GM23338 (cell line): ENCODE measurements around the gene UNC5A. TPM values are rescaled to one million over a fixed set of nuclear protein-coding genes. Genes with fewer than 3 reads are reported as not detected.

Experiments
- ATAC-seq: fragments of 200-7000 bp; cut with Tn5 transposase; 3 replicates; pipeline ENCODE4 v1.9.1; 2020
- DNase-seq: peaks from one replicate; pipeline ENCODE4 v3.0.0-alpha.2; 2015; ENCODE audit warnings: low spot score
- H2AFZ ChIP-seq: fragments of 200-600 bp; sonication (generic); 2 replicates; pipeline ENCODE4 v1.8.0; 2016; ENCODE audit warnings: antibody characterized with exemption, mild to moderate bottlenecking, moderate library complexity
- H3F3A ChIP-seq: fragments of 200-600 bp; sonication (generic); replicated peaks from 2 replicates; pipeline ENCODE4 v1.8.0; 2017; ENCODE audit warnings: antibody characterized with exemption, mixed run types, low read depth
- H3K27ac ChIP-seq: fragments of 200-600 bp; sonication (generic); 2 replicates; pipeline ENCODE4 v1.6.1; 2016; ENCODE audit warnings: low read depth
- H3K27me3 ChIP-seq: fragments of 200-600 bp; sonication (generic); 2 replicates; pipeline ENCODE4 v1.8.0; 2016; ENCODE audit warnings: mild to moderate bottlenecking, mixed run types, moderate library complexity; ENCODE audit not compliant: insufficient read depth
- H3K36me3 ChIP-seq: fragments of 200-600 bp; sonication (generic); 2 replicates; pipeline ENCODE4 v1.8.0; 2016; ENCODE audit warnings: mild to moderate bottlenecking; ENCODE audit not compliant: insufficient read depth
- H3K4me1 ChIP-seq: fragments of 200-600 bp; sonication (generic); 2 replicates; pipeline ENCODE4 v1.8.0; 2016; ENCODE audit warnings: mild to moderate bottlenecking, moderate library complexity; ENCODE audit not compliant: insufficient read depth
- H3K4me2 ChIP-seq: fragments of 200-600 bp; sonication (generic); 2 replicates; pipeline ENCODE4 v1.7.1; 2017; ENCODE audit warnings: mixed run types
- H3K4me3 ChIP-seq: fragments of 200-600 bp; sonication (generic); 2 replicates; pipeline ENCODE4 v1.6.1; 2016; ENCODE audit warnings: mixed run types
- H3K79me2 ChIP-seq: fragments of 200-600 bp; sonication (generic); replicated peaks from 2 replicates; pipeline ENCODE4 v1.8.0; 2017; ENCODE audit warnings: mild to moderate bottlenecking; ENCODE audit not compliant: insufficient read depth
- H3K9me2 ChIP-seq: fragments of 200-600 bp; sonication (generic); 2 replicates; pipeline ENCODE4 v1.8.0; 2017; ENCODE audit not compliant: insufficient read depth
- H4K20me1 ChIP-seq: fragments of 200-600 bp; sonication (generic); replicated peaks from 2 replicates; pipeline ENCODE4 v1.8.0; 2017; ENCODE audit warnings: mild to moderate bottlenecking; ENCODE audit not compliant: insufficient read depth
- H3K27ac Mint-ChIP-seq: 2 replicates; pipeline ENCODE4 v1.8.0; 2020; ENCODE audit warnings: inconsistent platforms, mild to moderate bottlenecking, moderate library complexity, mixed read lengths
- H3K27me3 Mint-ChIP-seq: 3 replicates; pipeline ENCODE4 v1.8.0; 2022; ENCODE audit warnings: low read depth, mild to moderate bottlenecking, moderate library complexity, mixed read lengths, inconsistent platforms; ENCODE audit not compliant: insufficient read depth, poor library complexity
- H3K36me3 Mint-ChIP-seq: 3 replicates; pipeline ENCODE4 v1.8.0; 2021; ENCODE audit warnings: low read depth, mild to moderate bottlenecking, inconsistent platforms, moderate library complexity, mixed read lengths
- H3K4me1 Mint-ChIP-seq: 3 replicates; pipeline ENCODE4 v1.8.0; 2020; ENCODE audit warnings: mild to moderate bottlenecking, inconsistent platforms, mixed read lengths
- H3K4me3 Mint-ChIP-seq: 3 replicates; pipeline ENCODE4 v1.8.0; 2021; ENCODE audit warnings: moderate library complexity, mild to moderate bottlenecking, inconsistent platforms, mixed read lengths
- H3K9me3 Mint-ChIP-seq: 3 replicates; pipeline ENCODE4 v1.8.0; 2020; ENCODE audit warnings: moderate library complexity, mild to moderate bottlenecking, inconsistent platforms, mixed read lengths
- CREB1 ChIP-seq: fragments of 250-450 bp; sonication (Bioruptor Pico); IDR thresholded peaks from 2 replicates; pipeline ENCODE4 v1.5.0; 2020; ENCODE audit warnings: low read depth, mild to moderate bottlenecking, moderate library complexity
- EZH2 ChIP-seq: fragments of 200-600 bp; sonication (generic); IDR thresholded peaks from one replicate; pipeline ENCODE4 v1.8.0; 2017; ENCODE audit warnings: antibody characterized with exemption, mild to moderate bottlenecking, low read depth; ENCODE audit not compliant: unreplicated experiment
- EZH2phosphoT487 ChIP-seq: fragments of 200-600 bp; sonication (generic); IDR thresholded peaks from one replicate; pipeline ENCODE4 v1.8.1; 2018; ENCODE audit warnings: antibody characterized with exemption; ENCODE audit not compliant: unreplicated experiment
- JUNB ChIP-seq: IDR thresholded peaks from one replicate; pipeline ENCODE4 v1.6.1; 2016; ENCODE audit warnings: antibody characterized with exemption; ENCODE audit not compliant: unreplicated experiment
- NANOG ChIP-seq: IDR thresholded peaks from 2 replicates; pipeline ENCODE4 v1.6.1; 2016; ENCODE audit warnings: antibody characterized with exemption, borderline replicate concordance
- POLR2AphosphoS5 ChIP-seq: IDR thresholded peaks from 2 replicates; pipeline ENCODE4 v1.6.1; 2016; ENCODE audit warnings: antibody characterized with exemption, low read depth
- STAT1 ChIP-seq: IDR thresholded peaks from one replicate; pipeline ENCODE4 v1.6.1; 2016; ENCODE audit warnings: antibody characterized with exemption; ENCODE audit not compliant: unreplicated experiment
- ZNF114 ChIP-seq: fragments of 250-450 bp; sonication (Bioruptor Pico); IDR thresholded peaks from 2 replicates; pipeline ENCODE4 v1.5.0; 2020; ENCODE audit warnings: mild to moderate bottlenecking, moderate library complexity
- ZNF331 ChIP-seq: fragments of 250-450 bp; sonication (Bioruptor Pico); IDR thresholded peaks from 2 replicates; pipeline ENCODE4 v1.5.0; 2020; ENCODE audit warnings: low read depth, mild to moderate bottlenecking, moderate library complexity
- polyA plus RNA-seq: library from polyadenylated mRNA; unstranded; fragments of >200 nt; fragmentation: Nextera tagmentation; extraction: Ambion mirVana; gene quantifications from 2 replicates; pipeline ENCODE4 v1.2.1, GENCODE V29; 2016
- total RNA-seq: library from RNA; depleted of rRNA; stranded (reverse); fragments of >200 nt; shearing (Covaris generic); gene quantifications from 2 replicates; pipeline ENCODE4 v1.2.3, GENCODE V29; 2014
- TF ChIP-seq, protein P1 (sequence below): IDR thresholded peaks from 2 replicates; pipeline ENCODE4 v1.6.1; 2016; ENCODE audit warnings: antibody characterized with exemption
- TF ChIP-seq, protein P2 (sequence below), 2 experiments: fragments of 200-600 bp in 1 of 2; sonication (generic) in 1 of 2; conservative IDR thresholded peaks; 2 replicates each; pipeline versions ENCODE4 v1.5.1 to v1.6.1; 2016 to 2017; ENCODE audit warnings: antibody characterized with exemption in 2 of 2, low read depth in 2 of 2, mild to moderate bottlenecking in 2 of 2, moderate library complexity in 1 of 2
- TF ChIP-seq, protein P3 (sequence below): fragments of 250-450 bp; sonication (Bioruptor Pico); IDR thresholded peaks from 2 replicates; pipeline ENCODE4 v1.5.0; 2020; ENCODE audit warnings: mild to moderate bottlenecking, moderate library complexity

Gene UNC5A
- total and polyA plus RNA-seq, 2 experiments from 2014 or later: 0.92 to 3.9 TPM

DNA sequence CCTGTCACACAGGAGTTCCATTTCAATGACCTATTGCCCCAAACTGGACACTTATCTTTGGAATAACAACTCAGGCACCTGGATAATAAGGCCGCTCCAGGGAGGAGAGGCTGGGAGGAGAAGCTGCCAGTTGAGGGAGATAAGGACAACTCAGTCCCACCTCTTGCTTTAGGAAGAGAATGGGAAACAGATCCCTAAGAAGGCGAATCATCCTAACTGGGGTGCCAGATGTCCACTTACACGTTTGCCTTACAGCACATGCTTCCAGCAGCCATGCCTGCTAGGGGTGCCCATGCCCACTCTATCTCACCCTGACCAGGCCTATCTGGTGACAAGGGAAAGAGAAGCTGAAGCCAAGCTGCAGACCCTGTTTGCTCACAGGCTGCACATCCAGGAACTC, 82.3 kb downstream of the UNC5A start:
- H3K4me2 ChIP-seq: no peak overlapping the region
- H3K36me3 ChIP-seq: no peaks in the 10 kb centered on the region
- H3K4me3 ChIP-seq: no peak overlapping the region
- ATAC-seq: no peak
- Mint-ChIP-seq H3K27ac (no peak overlapping the region), H3K4me3 (no peak overlapping the region), H3K27me3 (peaks cover 7% of the 10 kb centered on the region), H3K9me3 (no peaks in the 10 kb centered on the region), H3K4me1 (peaks cover 4% of the 10 kb centered on the region; the same call in 2 of the 3 replicates), H3K36me3 (no peaks in the 10 kb centered on the region)
- no peaks in the 10 kb centered on the region for H4K20me1 ChIP-seq
- H3K79me2 ChIP-seq: no peaks in the 10 kb centered on the region
- H3K4me1 ChIP-seq: no peaks in the 10 kb centered on the region
- H2AFZ ChIP-seq: no peak overlapping the region
- no peaks in the 10 kb centered on the region for H3F3A ChIP-seq
- H3K27me3 ChIP-seq: no peaks in the 10 kb centered on the region
- TF ChIP-seq STAT1 (no peak), POLR2AphosphoS5 (no peak), ZNF114 (no peak), NANOG (no peak), EZH2phosphoT487 (no peak), EZH2 (no peak), CREB1 (CRISPR knock-in tag) (no peak), ZNF331 (CRISPR knock-in tag) (no peak)
- TF ChIP-seq, protein P1, sequence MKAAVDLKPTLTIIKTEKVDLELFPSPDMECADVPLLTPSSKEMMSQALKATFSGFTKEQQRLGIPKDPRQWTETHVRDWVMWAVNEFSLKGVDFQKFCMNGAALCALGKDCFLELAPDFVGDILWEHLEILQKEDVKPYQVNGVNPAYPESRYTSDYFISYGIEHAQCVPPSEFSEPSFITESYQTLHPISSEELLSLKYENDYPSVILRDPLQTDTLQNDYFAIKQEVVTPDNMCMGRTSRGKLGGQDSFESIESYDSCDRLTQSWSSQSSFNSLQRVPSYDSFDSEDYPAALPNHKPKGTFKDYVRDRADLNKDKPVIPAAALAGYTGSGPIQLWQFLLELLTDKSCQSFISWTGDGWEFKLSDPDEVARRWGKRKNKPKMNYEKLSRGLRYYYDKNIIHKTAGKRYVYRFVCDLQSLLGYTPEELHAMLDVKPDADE: no peak
- TF ChIP-seq, protein P2, sequence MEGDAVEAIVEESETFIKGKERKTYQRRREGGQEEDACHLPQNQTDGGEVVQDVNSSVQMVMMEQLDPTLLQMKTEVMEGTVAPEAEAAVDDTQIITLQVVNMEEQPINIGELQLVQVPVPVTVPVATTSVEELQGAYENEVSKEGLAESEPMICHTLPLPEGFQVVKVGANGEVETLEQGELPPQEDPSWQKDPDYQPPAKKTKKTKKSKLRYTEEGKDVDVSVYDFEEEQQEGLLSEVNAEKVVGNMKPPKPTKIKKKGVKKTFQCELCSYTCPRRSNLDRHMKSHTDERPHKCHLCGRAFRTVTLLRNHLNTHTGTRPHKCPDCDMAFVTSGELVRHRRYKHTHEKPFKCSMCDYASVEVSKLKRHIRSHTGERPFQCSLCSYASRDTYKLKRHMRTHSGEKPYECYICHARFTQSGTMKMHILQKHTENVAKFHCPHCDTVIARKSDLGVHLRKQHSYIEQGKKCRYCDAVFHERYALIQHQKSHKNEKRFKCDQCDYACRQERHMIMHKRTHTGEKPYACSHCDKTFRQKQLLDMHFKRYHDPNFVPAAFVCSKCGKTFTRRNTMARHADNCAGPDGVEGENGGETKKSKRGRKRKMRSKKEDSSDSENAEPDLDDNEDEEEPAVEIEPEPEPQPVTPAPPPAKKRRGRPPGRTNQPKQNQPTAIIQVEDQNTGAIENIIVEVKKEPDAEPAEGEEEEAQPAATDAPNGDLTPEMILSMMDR (conservative IDR thresholded peaks at IDR 0.05; ENCODE audit: low read depth in 2 of 2): no peak
- H3K9me2 ChIP-seq: no peaks in the 10 kb centered on the region
- H3K27ac ChIP-seq: no peak overlapping the region
- no peak for DNase-seq

DNA sequence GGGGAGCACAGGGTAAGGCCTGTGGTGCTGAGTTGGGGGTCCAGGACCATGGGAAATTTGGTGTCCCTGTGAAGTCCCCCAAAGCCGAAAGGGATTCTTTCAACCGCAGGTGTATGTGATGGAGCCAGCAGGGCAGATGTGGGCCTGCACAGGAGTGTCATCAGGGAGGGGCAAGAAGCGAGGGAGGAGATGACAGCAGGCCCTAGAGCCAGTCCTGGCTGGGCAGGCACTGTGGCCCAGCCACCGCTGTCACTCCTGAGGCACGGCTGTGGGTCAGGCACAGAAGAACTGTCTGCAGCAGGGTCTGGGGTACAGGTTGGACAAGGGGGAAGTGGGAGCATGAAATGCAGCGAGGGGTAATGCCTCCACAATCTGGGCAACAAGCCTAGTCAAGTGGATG, 83.9 kb downstream of the UNC5A start:
- Histone ChIP-seq H3K4me1 (no peaks in the 10 kb centered on the region), H2AFZ (no peak overlapping the region), H3F3A (no peaks in the 10 kb centered on the region), H3K27me3 (no peaks in the 10 kb centered on the region), H3K79me2 (no peaks in the 10 kb centered on the region), H3K4me2 (no peak overlapping the region), H3K36me3 (no peaks in the 10 kb centered on the region), H3K9me2 (no peaks in the 10 kb centered on the region), H3K4me3 (no peak overlapping the region), H4K20me1 (no peaks in the 10 kb centered on the region), H3K27ac (no peak overlapping the region)
- Mint-ChIP-seq H3K4me1 (peaks cover 12% of the 10 kb centered on the region), H3K4me3 (no peak overlapping the region), H3K9me3 (no peaks in the 10 kb centered on the region), H3K27ac (no peak overlapping the region; the same call in 1 of the 2 replicates), H3K36me3 (no peaks in the 10 kb centered on the region), H3K27me3 (peaks cover 5% of the 10 kb centered on the region)
- ATAC-seq (no peak), DNase-seq (no peak)
- TF ChIP-seq EZH2phosphoT487 (no peak), JUNB (no peak)
- TF ChIP-seq, protein P3, sequence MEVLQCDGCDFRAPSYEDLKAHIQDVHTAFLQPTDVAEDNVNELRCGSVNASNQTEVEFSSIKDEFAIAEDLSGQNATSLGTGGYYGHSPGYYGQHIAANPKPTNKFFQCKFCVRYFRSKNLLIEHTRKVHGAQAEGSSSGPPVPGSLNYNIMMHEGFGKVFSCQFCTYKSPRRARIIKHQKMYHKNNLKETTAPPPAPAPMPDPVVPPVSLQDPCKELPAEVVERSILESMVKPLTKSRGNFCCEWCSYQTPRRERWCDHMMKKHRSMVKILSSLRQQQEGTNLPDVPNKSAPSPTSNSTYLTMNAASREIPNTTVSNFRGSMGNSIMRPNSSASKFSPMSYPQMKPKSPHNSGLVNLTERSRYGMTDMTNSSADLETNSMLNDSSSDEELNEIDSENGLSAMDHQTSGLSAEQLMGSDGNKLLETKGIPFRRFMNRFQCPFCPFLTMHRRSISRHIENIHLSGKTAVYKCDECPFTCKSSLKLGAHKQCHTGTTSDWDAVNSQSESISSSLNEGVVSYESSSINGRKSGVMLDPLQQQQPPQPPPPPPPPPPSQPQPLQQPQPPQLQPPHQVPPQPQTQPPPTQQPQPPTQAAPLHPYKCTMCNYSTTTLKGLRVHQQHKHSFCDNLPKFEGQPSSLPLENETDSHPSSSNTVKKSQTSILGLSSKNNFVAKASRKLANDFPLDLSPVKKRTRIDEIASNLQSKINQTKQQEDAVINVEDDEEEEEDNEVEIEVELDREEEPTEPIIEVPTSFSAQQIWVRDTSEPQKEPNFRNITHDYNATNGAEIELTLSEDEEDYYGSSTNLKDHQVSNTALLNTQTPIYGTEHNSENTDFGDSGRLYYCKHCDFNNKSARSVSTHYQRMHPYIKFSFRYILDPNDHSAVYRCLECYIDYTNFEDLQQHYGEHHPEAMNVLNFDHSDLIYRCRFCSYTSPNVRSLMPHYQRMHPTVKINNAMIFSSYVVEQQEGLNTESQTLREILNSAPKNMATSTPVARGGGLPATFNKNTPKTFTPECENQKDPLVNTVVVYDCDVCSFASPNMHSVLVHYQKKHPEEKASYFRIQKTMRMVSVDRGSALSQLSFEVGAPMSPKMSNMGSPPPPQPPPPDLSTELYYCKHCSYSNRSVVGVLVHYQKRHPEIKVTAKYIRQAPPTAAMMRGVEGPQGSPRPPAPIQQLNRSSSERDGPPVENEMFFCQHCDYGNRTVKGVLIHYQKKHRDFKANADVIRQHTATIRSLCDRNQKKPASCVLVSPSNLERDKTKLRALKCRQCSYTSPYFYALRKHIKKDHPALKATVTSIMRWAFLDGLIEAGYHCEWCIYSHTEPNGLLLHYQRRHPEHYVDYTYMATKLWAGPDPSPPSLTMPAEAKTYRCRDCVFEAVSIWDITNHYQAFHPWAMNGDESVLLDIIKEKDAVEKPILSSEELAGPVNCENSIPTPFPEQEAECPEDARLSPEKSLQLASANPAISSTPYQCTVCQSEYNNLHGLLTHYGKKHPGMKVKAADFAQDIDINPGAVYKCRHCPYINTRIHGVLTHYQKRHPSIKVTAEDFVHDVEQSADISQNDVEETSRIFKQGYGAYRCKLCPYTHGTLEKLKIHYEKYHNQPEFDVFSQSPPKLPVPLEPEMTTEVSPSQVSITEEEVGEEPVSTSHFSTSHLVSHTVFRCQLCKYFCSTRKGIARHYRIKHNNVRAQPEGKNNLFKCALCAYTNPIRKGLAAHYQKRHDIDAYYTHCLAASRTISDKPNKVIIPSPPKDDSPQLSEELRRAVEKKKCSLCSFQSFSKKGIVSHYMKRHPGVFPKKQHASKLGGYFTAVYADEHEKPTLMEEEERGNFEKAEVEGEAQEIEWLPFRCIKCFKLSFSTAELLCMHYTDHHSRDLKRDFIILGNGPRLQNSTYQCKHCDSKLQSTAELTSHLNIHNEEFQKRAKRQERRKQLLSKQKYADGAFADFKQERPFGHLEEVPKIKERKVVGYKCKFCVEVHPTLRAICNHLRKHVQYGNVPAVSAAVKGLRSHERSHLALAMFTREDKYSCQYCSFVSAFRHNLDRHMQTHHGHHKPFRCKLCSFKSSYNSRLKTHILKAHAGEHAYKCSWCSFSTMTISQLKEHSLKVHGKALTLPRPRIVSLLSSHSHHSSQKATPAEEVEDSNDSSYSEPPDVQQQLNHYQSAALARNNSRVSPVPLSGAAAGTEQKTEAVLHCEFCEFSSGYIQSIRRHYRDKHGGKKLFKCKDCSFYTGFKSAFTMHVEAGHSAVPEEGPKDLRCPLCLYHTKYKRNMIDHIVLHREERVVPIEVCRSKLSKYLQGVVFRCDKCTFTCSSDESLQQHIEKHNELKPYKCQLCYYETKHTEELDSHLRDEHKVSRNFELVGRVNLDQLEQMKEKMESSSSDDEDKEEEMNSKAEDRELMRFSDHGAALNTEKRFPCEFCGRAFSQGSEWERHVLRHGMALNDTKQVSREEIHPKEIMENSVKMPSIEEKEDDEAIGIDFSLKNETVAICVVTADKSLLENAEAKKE: no peak
